CD14-positive monocyte (primary cell): ENCODE measurements around the gene EPB41L2. TPM values are rescaled to one million over a fixed set of nuclear protein-coding genes. Genes with fewer than 3 reads are reported as not detected.

Experiments used
- DNase-seq, 3 donors: peaks; one replicate each; pipeline ENCODE4 v3.0.0-alpha.2; 2011 to 2022
- H2AFZ ChIP-seq: 2 replicates; pipeline ENCODE4 v1.6.0; 2012; ENCODE audit warnings: mild to moderate bottlenecking, low read depth, low read length, inconsistent platforms; ENCODE audit not compliant: insufficient read depth, poor library complexity, severe bottlenecking
- H3K27ac ChIP-seq, 2 donors: 1 replicate in 1 of 2; 2 replicates in 1 of 2; pipeline ENCODE4 v1.5.1; 2012 to 2013; ENCODE audit warnings: low read length in 2 of 2, control low read depth in 1 of 2, inconsistent platforms in 1 of 2, low read depth in 1 of 2, mild to moderate bottlenecking in 1 of 2
- H3K27me3 ChIP-seq, 2 donors: one replicate each; pipeline versions ENCODE4 v1.6.0 to v1.6.1; 2011 to 2013; ENCODE audit warnings: low read length in 2 of 2; ENCODE audit not compliant: control insufficient read depth in 2 of 2, insufficient read depth in 2 of 2
- H3K36me3 ChIP-seq, 2 donors: replicated peaks in 1 of 2; 1 replicate in 1 of 2; 2 replicates in 1 of 2; pipeline versions ENCODE4 v1.5.1 to v1.6.1; 2012 to 2013; ENCODE audit warnings: low read length in 2 of 2, control low read depth in 1 of 2, inconsistent platforms in 1 of 2, mild to moderate bottlenecking in 1 of 2; ENCODE audit not compliant: insufficient read depth in 2 of 2, control insufficient read depth in 1 of 2
- H3K4me1 ChIP-seq, 2 donors: 1 replicate in 1 of 2; 2 replicates in 1 of 2; pipeline versions ENCODE4 v1.5.1 to v1.6.1; 2012 to 2013; ENCODE audit warnings: low read length in 2 of 2, control low read depth in 1 of 2, inconsistent platforms in 1 of 2, mild to moderate bottlenecking in 1 of 2, moderate library complexity in 1 of 2; ENCODE audit not compliant: insufficient read depth in 2 of 2, control insufficient read depth in 1 of 2
- H3K4me2 ChIP-seq: replicated peaks from 2 replicates; pipeline ENCODE3; 2012; ENCODE audit warnings: low read length, moderate library complexity, mild to moderate bottlenecking; ENCODE audit not compliant: poor library complexity, severe bottlenecking; ENCODE audit errors: extremely low read depth
- H3K4me3 ChIP-seq, 3 experiments: fragments of 200-600 bp in 1 of 3; sonication (generic) in 1 of 3; replicated peaks in 1 of 3; 1 replicate in 2 of 3; 2 replicates in 1 of 3; pipeline ENCODE4 v1.5.1; 2011 to 2013; ENCODE audit warnings: low read length in 3 of 3, mild to moderate bottlenecking in 3 of 3, control low read depth in 2 of 3, low read depth in 2 of 3, inconsistent platforms in 1 of 3, moderate library complexity in 1 of 3
- H3K79me2 ChIP-seq: 2 replicates; pipeline ENCODE4 v1.6.0; 2012; ENCODE audit warnings: mild to moderate bottlenecking, control low read depth, inconsistent platforms, low read length, moderate library complexity; ENCODE audit not compliant: insufficient read depth
- H3K9ac ChIP-seq: 2 replicates; pipeline ENCODE4 v1.6.0; 2017; ENCODE audit warnings: low read length, mild to moderate bottlenecking; ENCODE audit not compliant: insufficient read depth, poor library complexity, severe bottlenecking
- H3K9me3 ChIP-seq, 2 donors: replicated peaks in 1 of 2; 1 replicate in 1 of 2; 2 replicates in 1 of 2; pipeline versions ENCODE4 v1.5.1 to v1.6.1; 2012 to 2013; ENCODE audit warnings: low read length in 2 of 2, control low read depth in 1 of 2; ENCODE audit not compliant: control insufficient read depth in 1 of 2, insufficient read depth in 1 of 2
- H4K20me1 ChIP-seq: 2 replicates; pipeline ENCODE4 v1.6.0; 2012; ENCODE audit warnings: mild to moderate bottlenecking, low read length, control low read depth, moderate library complexity; ENCODE audit not compliant: insufficient read depth
- H3K27ac Mint-ChIP-seq, 7 donors: one replicate each; pipeline ENCODE4 v1.8.0; 2020; ENCODE audit warnings: mild to moderate bottlenecking in 7 of 7, mixed read lengths in 7 of 7, moderate library complexity in 6 of 7, inconsistent platforms in 2 of 7
- H3K27me3 Mint-ChIP-seq, 3 donors: one replicate each; pipeline ENCODE4 v1.8.0; 2021 to 2022; ENCODE audit warnings: low read depth in 3 of 3, mild to moderate bottlenecking in 3 of 3, mixed read lengths in 3 of 3, moderate library complexity in 3 of 3, inconsistent platforms in 1 of 3
- H3K36me3 Mint-ChIP-seq, 2 donors: one replicate each; pipeline ENCODE4 v1.8.0; 2020; ENCODE audit warnings: mixed read lengths in 2 of 2, inconsistent platforms in 1 of 2, mild to moderate bottlenecking in 1 of 2
- H3K4me1 Mint-ChIP-seq: one replicate; pipeline ENCODE4 v1.8.0; 2020; ENCODE audit warnings: mild to moderate bottlenecking, mixed read lengths
- H3K4me3 Mint-ChIP-seq, 2 donors: one replicate each; pipeline ENCODE4 v1.8.0; 2020; ENCODE audit warnings: mild to moderate bottlenecking in 2 of 2, mixed read lengths in 2 of 2, moderate library complexity in 1 of 2
- H3K9me3 Mint-ChIP-seq, 7 donors: one replicate each; pipeline ENCODE4 v1.8.0; 2020 to 2022; ENCODE audit warnings: mixed read lengths in 7 of 7, mild to moderate bottlenecking in 6 of 7, moderate library complexity in 6 of 7, inconsistent platforms in 2 of 7
- WGBS: methylation state at CpG from one replicate; pipeline ENCODE4 v1.1.5; 2013; ENCODE audit warnings: missing lambda C conversion rate; ENCODE audit not compliant: insufficient coverage; 5-methylcytosine and 5-hydroxymethylcytosine counted together
- intact Hi-C, 2 donors: fragments of 100-400 bp; cut with micrococcal nuclease; formaldehyde crosslinking; loops; one replicate each; pipeline versions ENCODE4 v1.15.0 to v1.15.1; 2023
- polyA plus RNA-seq, 3 donors: library from polyadenylated mRNA; depleted of rRNA in 1 of 3; unstranded in 2 of 3; stranded (reverse) in 1 of 3; fragments of 300-500 nt in 2 of 3; fragments of >200 nt in 1 of 3; fragmentation: Illumina TruSeq in 2 of 3; gene quantifications; 1 replicate in 2 of 3; 2 replicates in 1 of 3; pipeline ENCODE4 v1.2.3, GENCODE V29; 2012 to 2021
- TF ChIP-seq, protein P1 (sequence below): fragments of 200-600 bp; IDR thresholded peaks from one replicate; pipeline ENCODE4 v1.8.0; 2022; ENCODE audit warnings: antibody characterized with exemption, mild to moderate bottlenecking

The EPB41L2 gene
- polyA plus RNA-seq, 3 donors = 3.4 to 7.2 (median 4.6) TPM

DNA sequence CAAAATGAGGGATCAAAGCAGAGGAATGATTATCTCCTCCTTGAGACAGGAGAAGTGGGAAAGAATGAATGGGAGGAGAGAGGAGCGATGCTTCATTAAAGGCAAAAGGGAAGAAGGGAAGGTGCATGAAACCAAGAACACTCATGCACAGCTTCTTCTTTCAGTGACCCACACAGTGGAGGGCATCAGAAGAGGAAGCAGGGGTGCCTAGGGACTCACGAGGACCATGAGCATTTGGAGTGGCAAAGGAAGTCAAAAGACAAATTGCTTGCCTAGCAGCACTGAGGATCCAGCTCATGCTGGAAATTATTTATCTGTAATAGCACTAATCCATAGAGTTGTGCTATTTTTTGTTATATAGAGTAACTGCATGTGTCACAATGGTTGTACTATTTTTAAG, 169.8 kb downstream of the EPB41L2 start:
- Mint-ChIP-seq H3K27ac (peak overlapping the region in 2 of 7 donors; percentile 7 to 43), H3K9me3 (no peaks in the 10 kb centered on the region), H3K4me3 (no peak overlapping the region), H3K27me3 (peaks cover 0 to 2% (median 0%) of the 10 kb centered on the region in 3 donors), H3K4me1 (peaks cover 12% of the 10 kb centered on the region), H3K36me3 (peaks cover 3% of the 10 kb centered on the region in 2 donors)
- intact Hi-C loops = no loop called here
- Histone ChIP-seq H2AFZ (no peak overlapping the region), H3K79me2 (no peaks in the 10 kb centered on the region), H3K4me3 (no peak overlapping the region), H3K36me3 (no peaks in the 10 kb centered on the region), H3K27me3 (no peaks in the 10 kb centered on the region), H3K4me1 (peaks cover 8 to 12% of the 10 kb centered on the region in 2 donors), H3K9me3 (no peaks in the 10 kb centered on the region), H3K9ac (no peak overlapping the region), H3K4me2 (no peak overlapping the region), H4K20me1 (no peaks in the 10 kb centered on the region), H3K27ac (no peak overlapping the region)
- no CpG with 5 or more reads among the region's 2 CpGs for WGBS
- DNase-seq = peak; percentile 6 to 37 (median 23)
- TF ChIP-seq, protein P1, sequence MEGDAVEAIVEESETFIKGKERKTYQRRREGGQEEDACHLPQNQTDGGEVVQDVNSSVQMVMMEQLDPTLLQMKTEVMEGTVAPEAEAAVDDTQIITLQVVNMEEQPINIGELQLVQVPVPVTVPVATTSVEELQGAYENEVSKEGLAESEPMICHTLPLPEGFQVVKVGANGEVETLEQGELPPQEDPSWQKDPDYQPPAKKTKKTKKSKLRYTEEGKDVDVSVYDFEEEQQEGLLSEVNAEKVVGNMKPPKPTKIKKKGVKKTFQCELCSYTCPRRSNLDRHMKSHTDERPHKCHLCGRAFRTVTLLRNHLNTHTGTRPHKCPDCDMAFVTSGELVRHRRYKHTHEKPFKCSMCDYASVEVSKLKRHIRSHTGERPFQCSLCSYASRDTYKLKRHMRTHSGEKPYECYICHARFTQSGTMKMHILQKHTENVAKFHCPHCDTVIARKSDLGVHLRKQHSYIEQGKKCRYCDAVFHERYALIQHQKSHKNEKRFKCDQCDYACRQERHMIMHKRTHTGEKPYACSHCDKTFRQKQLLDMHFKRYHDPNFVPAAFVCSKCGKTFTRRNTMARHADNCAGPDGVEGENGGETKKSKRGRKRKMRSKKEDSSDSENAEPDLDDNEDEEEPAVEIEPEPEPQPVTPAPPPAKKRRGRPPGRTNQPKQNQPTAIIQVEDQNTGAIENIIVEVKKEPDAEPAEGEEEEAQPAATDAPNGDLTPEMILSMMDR = no peak

GRCh38 chr6:130890521-130890971, 172.5 kb downstream of the EPB41L2 start:
- TF ChIP-seq, protein P1 = no peak
- Mint-ChIP-seq H3K27ac (no peak overlapping the region), H3K9me3 (no peaks in the 10 kb centered on the region), H3K36me3 (peaks cover 2 to 3% of the 10 kb centered on the region in 2 donors), H3K4me3 (no peak overlapping the region), H3K27me3 (peaks cover 0 to 2% (median 0%) of the 10 kb centered on the region in 3 donors), H3K4me1 (peaks cover 12% of the 10 kb centered on the region)
- no peaks in the 10 kb centered on the region for H3K36me3 ChIP-seq
- no peak overlapping the region for H3K9ac ChIP-seq
- no CpG with 5 or more reads among the region's 2 CpGs for WGBS
- H3K27me3 ChIP-seq = no peaks in the 10 kb centered on the region
- intact Hi-C loops = no loop called here
- H3K4me3 ChIP-seq = no peak overlapping the region
- H4K20me1 ChIP-seq = no peaks in the 10 kb centered on the region
- no peaks in the 10 kb centered on the region for H3K79me2 ChIP-seq
- DNase-seq = no peak
- no peak overlapping the region for H2AFZ ChIP-seq
- H3K4me2 ChIP-seq = no peak overlapping the region
- no peak overlapping the region for H3K27ac ChIP-seq
- H3K4me1 ChIP-seq = peaks cover 8 to 12% of the 10 kb centered on the region in 2 donors
- no peaks in the 10 kb centered on the region for H3K9me3 ChIP-seq
